Stimulated activated naive CD8-positive, alpha-beta T cell treated with anti-CD3 and anti-CD28 coated beads, Interleukin-15, amount 100 ng/mL, for 72 hours (primary cell): ENCODE results near the gene COQ10A.

ENCODE experiments used
- ATAC-seq: fragments of 150-1000 bp; cut with Tn5 transposase; 2 replicates; pipeline ENCODE4 v1.10.0; 2021; ENCODE audit warnings: mild to moderate bottlenecking, moderate library complexity
- DNase-seq, 2 donors: peaks; one replicate each; pipeline ENCODE4 v3.0.0; 2021 to 2022
- H3K27ac Mint-ChIP-seq, 2 donors: one replicate each; pipeline ENCODE4 v1.8.0; 2022; ENCODE audit warnings: mild to moderate bottlenecking in 2 of 2, mixed read lengths in 2 of 2, moderate library complexity in 2 of 2
- H3K27me3 Mint-ChIP-seq: one replicate; pipeline ENCODE4 v1.8.0; 2022; ENCODE audit warnings: mixed read lengths
- H3K4me1 Mint-ChIP-seq: one replicate; pipeline ENCODE4 v1.8.0; 2022; ENCODE audit warnings: mild to moderate bottlenecking, mixed read lengths
- H3K4me3 Mint-ChIP-seq, 2 donors: one replicate each; pipeline ENCODE4 v1.8.0; 2022; ENCODE audit warnings: mild to moderate bottlenecking in 2 of 2, mixed read lengths in 2 of 2, moderate library complexity in 1 of 2
- H3K9me3 Mint-ChIP-seq, 2 donors: one replicate each; pipeline ENCODE4 v1.8.0; 2022; ENCODE audit warnings: mixed read lengths in 2 of 2

COQ10A gene

GRCh38 chr12:56307221-56307965 is 40.7 kb downstream of the COQ10A start:
- ATAC-seq (no peak), DNase-seq (no peak)
- no peak overlapping the region for H3K4me3 Mint-ChIP-seq
- H3K4me1 Mint-ChIP-seq, result peaks cover under 1% of the 10 kb centered on the region
- peak overlapping the region in 1 of 2 donors; percentile 19 for H3K27ac Mint-ChIP-seq
- no peaks in the 10 kb centered on the region for H3K9me3 Mint-ChIP-seq
- H3K27me3 Mint-ChIP-seq, result no peaks in the 10 kb centered on the region

- ATAC-seq, result no peak
- no peak overlapping the region for H3K27ac Mint-ChIP-seq
- no peak for DNase-seq
- no peaks in the 10 kb centered on the region for H3K9me3 Mint-ChIP-seq
- H3K4me3 Mint-ChIP-seq, result no peak overlapping the region
- H3K4me1 Mint-ChIP-seq, result no peaks in the 10 kb centered on the region
- H3K27me3 Mint-ChIP-seq, result no peaks in the 10 kb centered on the region
These were observed 42.0 kb downstream of the COQ10A start for GRCh38 chr12:56308714-56309113.

- H3K9me3 Mint-ChIP-seq, result no peaks in the 10 kb centered on the region
- H3K27me3 Mint-ChIP-seq, result no peaks in the 10 kb centered on the region
- ATAC-seq (no peak), DNase-seq (no peak)
- H3K4me1 Mint-ChIP-seq, result peaks cover 18% of the 10 kb centered on the region
- H3K4me3 Mint-ChIP-seq, result no peak overlapping the region
- peak overlapping the region in 1 of 2 donors; percentile 89 for H3K27ac Mint-ChIP-seq
These were observed 44.3 kb downstream of the COQ10A start for GRCh38 chr12:56311003-56311402.

- ATAC-seq, result peak; percentile 1
- Mint-ChIP-seq H3K9me3 (no peaks in the 10 kb centered on the region), H3K27me3 (no peaks in the 10 kb centered on the region), H3K4me3 (peak overlapping the region; percentile 95 to 100), H3K4me1 (peaks cover 25% of the 10 kb centered on the region), H3K27ac (peak overlapping the region; percentile 97 to 100)
- DNase-seq, result peak in 1 of 2 donors; percentile 22
These were observed 48.5 kb downstream of the COQ10A start for GRCh38 chr12:56315249-56315621.

- H3K27ac Mint-ChIP-seq, result peak within 1 kb of the TSS; percentile 97 to 100
- H3K27me3 Mint-ChIP-seq, result no peaks in the 10 kb centered on the region
- peak; percentile 94 for ATAC-seq
- H3K9me3 Mint-ChIP-seq, result no peaks in the 10 kb centered on the region
- peaks cover 25% of the 10 kb centered on the region for H3K4me1 Mint-ChIP-seq
- H3K4me3 Mint-ChIP-seq, result peak within 1 kb of the TSS; percentile 95 to 100
- DNase-seq, result peak; percentile 93 to 94
These were observed 49.1 kb downstream of the COQ10A start, which contains the start of gene CNPY2 for GRCh38 chr12:56315622-56316473. Gene CNPY2 (minus strand): TSS chr12:56315988. CDS start chr12:56315217, 771 bp downstream.

GRCh38 chr12:56317675-56318074 is 50.9 kb downstream of the COQ10A start:
- Mint-ChIP-seq H3K27ac (no peak overlapping the region), H3K4me1 (peaks cover 25% of the 10 kb centered on the region), H3K27me3 (no peaks in the 10 kb centered on the region), H3K4me3 (no peak overlapping the region), H3K9me3 (no peaks in the 10 kb centered on the region)
- ATAC-seq (no peak), DNase-seq (no peak)
